Keratinocyte (primary cell): Measurements from ENCODE around the gene VPS26A. TPM values are rescaled to one million over a fixed set of nuclear protein-coding genes. Genes with fewer than 3 reads are reported as not detected.

Source experiments
- DNase-seq: peaks from one replicate; pipeline ENCODE4 v3.0.0-alpha.2; 2011; ENCODE audit warnings: low read depth, missing footprints, low spot score
- FAIRE-seq: peaks from 2 replicates; lab custom pipeline; 2011; peaks lifted over from hg19 to GRCh38; lab: Jason Lieb, UNC
- H2AFZ ChIP-seq: 2 replicates; pipeline ENCODE4 v1.6.0; 2012; ENCODE audit warnings: low read length, control low read depth, inconsistent platforms; ENCODE audit not compliant: control insufficient read depth
- H3K27ac ChIP-seq: 2 replicates; pipeline ENCODE4 v1.5.1; 2011; ENCODE audit warnings: low read length; ENCODE audit not compliant: control insufficient read depth, insufficient read depth
- H3K27me3 ChIP-seq: 3 replicates; pipeline ENCODE4 v1.6.0; 2011; ENCODE audit warnings: low read length; ENCODE audit not compliant: control insufficient read depth, insufficient read depth; ENCODE audit errors: extremely low read depth
- H3K36me3 ChIP-seq, 2 experiments: 2 replicates in 1 of 2; 3 replicates in 1 of 2; pipeline ENCODE4 v1.5.1; 2011; ENCODE audit warnings: low read length in 2 of 2, mild to moderate bottlenecking in 1 of 2; ENCODE audit not compliant: control insufficient read depth in 2 of 2, insufficient read depth in 2 of 2; ENCODE audit errors: extremely low read depth in 1 of 2
- H3K4me1 ChIP-seq: 3 replicates; pipeline ENCODE4 v1.5.1; 2011; ENCODE audit warnings: low read length; ENCODE audit not compliant: control insufficient read depth, insufficient read depth; ENCODE audit errors: extremely low read depth
- H3K4me2 ChIP-seq: 3 replicates; pipeline ENCODE4 v1.6.0; 2011; ENCODE audit warnings: low read depth, low read length; ENCODE audit not compliant: control insufficient read depth, insufficient read depth; ENCODE audit errors: extremely low read depth
- H3K4me3 ChIP-seq, 3 experiments: fragments of 200-600 bp in 1 of 3; sonication (generic) in 1 of 3; 2 replicates in 2 of 3; 3 replicates in 1 of 3; pipeline ENCODE4 v1.5.1; 2011 to 2016; ENCODE audit warnings: low read length in 3 of 3, mild to moderate bottlenecking in 3 of 3, control low read depth in 2 of 3, inconsistent platforms in 1 of 3, low read depth in 1 of 3, mixed read lengths in 1 of 3, mixed run types in 1 of 3, moderate library complexity in 1 of 3; ENCODE audit not compliant: control insufficient read depth in 2 of 3, insufficient read depth in 2 of 3; ENCODE audit errors: extremely low read depth in 1 of 3
- H3K79me2 ChIP-seq: 2 replicates; pipeline ENCODE4 v1.6.0; 2012; ENCODE audit warnings: low read length; ENCODE audit not compliant: control insufficient read depth, insufficient read depth
- H3K9ac ChIP-seq: 3 replicates; pipeline ENCODE4 v1.6.0; 2011; ENCODE audit warnings: low read length; ENCODE audit not compliant: control insufficient read depth, insufficient read depth; ENCODE audit errors: extremely low read depth
- H3K9me1 ChIP-seq: 3 replicates; pipeline ENCODE4 v1.6.0; 2011; ENCODE audit warnings: low read length; ENCODE audit not compliant: control insufficient read depth, insufficient read depth; ENCODE audit errors: extremely low read depth
- H3K9me3 ChIP-seq: 2 replicates; pipeline ENCODE4 v1.5.1; 2012; ENCODE audit warnings: low read depth, low read length; ENCODE audit not compliant: control insufficient read depth
- H4K20me1 ChIP-seq: 3 replicates; pipeline ENCODE4 v1.6.0; 2011; ENCODE audit warnings: low read length; ENCODE audit not compliant: control insufficient read depth, insufficient read depth; ENCODE audit errors: extremely low read depth
- CTCF ChIP-seq, 3 experiments: IDR thresholded peaks in 1 of 3; conservative IDR thresholded peaks in 1 of 3; optimal IDR thresholded peaks in 1 of 3; 2 replicates in 2 of 3; 3 replicates in 1 of 3; pipeline versions ENCODE3 to v1.5.1; 2011; ENCODE audit warnings: low read length in 3 of 3, mild to moderate bottlenecking in 3 of 3, moderate library complexity in 2 of 3, control low read depth in 1 of 3, inconsistent platforms in 1 of 3; ENCODE audit not compliant: insufficient read depth in 2 of 3; ENCODE audit errors: extremely low read depth in 1 of 3
- EZH2 ChIP-seq: IDR thresholded peaks from one replicate; pipeline ENCODE4 v1.6.1; 2012; ENCODE audit warnings: inconsistent platforms, mild to moderate bottlenecking, low read length, moderate library complexity
- dilution Hi-C: fragments of 300-500 bp; cut with MboI; formaldehyde crosslinking; loops from one replicate; pipeline ENCODE4 v1.7.0; 2020; ENCODE audit warnings: low sequenced_read_pairs; ENCODE audit not compliant: extremely low pct_ligation_motif_present
- polyA minus RNA-seq, 3 experiments: library from RNA; depleted of rRNA, polyadenylated mRNA; stranded (reverse); fragments of >200 nt; gene quantifications; 1 replicate in 1 of 3; 2 replicates in 1 of 3; 3 replicates in 1 of 3; pipeline ENCODE4 v1.2.3, GENCODE V29; 2011
- polyA plus RNA-seq, 5 experiments: library from polyadenylated mRNA; depleted of rRNA in 3 of 5; stranded (reverse) in 3 of 5; stranded (forward) in 1 of 5; unstranded in 1 of 5; fragments of >200 nt; gene quantifications; 1 replicate in 1 of 5; 2 replicates in 3 of 5; 3 replicates in 1 of 5; pipeline versions ENCODE4 v1.2.1 to v1.2.3, GENCODE V29; 2011 to 2012; ENCODE audit warnings: missing spikeins in 2 of 5, low read depth in 1 of 5, low replicate concordance in 1 of 5

The VPS26A gene
- 30.7 to 64.3 TPM (median 33.5 TPM) in 3 replicates for polyA plus RNA-seq
- polyA plus RNA-seq (2011; ENCODE audit: low read depth): 593 TPM
- 28.8 and 56.2 TPM in 2 replicates for polyA plus RNA-seq (2011; cell fraction: cytosol; rRNA removed)
- 23.7 and 33.2 TPM in 2 replicates for polyA plus RNA-seq (2011; cell fraction: nucleus; rRNA removed)
- 59.9 and 64.5 TPM in 2 replicates for polyA plus RNA-seq (2012; ENCODE audit: low replicate concordance)
- polyA minus RNA-seq: 2.8 to 24.6 TPM (median 6.6 TPM) in 3 replicates
- polyA minus RNA-seq (2011; cell fraction: cytosol; rRNA and poly(A)+ RNA removed): 15.7 TPM
- polyA minus RNA-seq (2011; cell fraction: nucleus; rRNA and poly(A)+ RNA removed): 8.1 and 17.5 TPM in 2 replicates

- Histone ChIP-seq H3K27ac (peak within 1 kb of the TSS; percentile 92), H3K36me3 (no peaks in the 10 kb centered on the region), H3K79me2 (peaks cover 47% of the 10 kb centered on the region), H3K4me1 (peaks cover 4% of the 10 kb centered on the region), H3K4me2 (peak within 1 kb of the TSS; percentile 90), H3K9me3 (no peaks in the 10 kb centered on the region), H3K9me1 (no peaks in the 10 kb centered on the region), H2AFZ (peak within 1 kb of the TSS; percentile 82), H3K9ac (peak within 1 kb of the TSS; percentile 94), H4K20me1 (no peaks in the 10 kb centered on the region), H3K27me3 (no peaks in the 10 kb centered on the region), H3K4me3 (peak within 1 kb of the TSS; percentile 78 to 98 (median 86))
- dilution Hi-C loops: no loop called here
- TF ChIP-seq CTCF (optimal IDR thresholded peaks at IDR 0.05 in 1 of 3, IDR thresholded peaks at IDR 0.05 in 1 of 3, conservative IDR thresholded peaks at IDR 0.05 in 1 of 3; ENCODE audit: extremely low read depth in 1 of 3, insufficient read depth in 2 of 3, low read length in 3 of 3) (peak in 2 of 3 experiments; percentile 53 to 65), EZH2 (no peak)
- no peak for FAIRE-seq
- peak; percentile 82 for DNase-seq
Measured at GRCh38 chr10:69123747-69124562, at the start of gene VPS26A. TSS of gene VPS26A (plus strand) at chr10:69124178. CDS start at chr10:69124278, 100 bp downstream.

- no peak for FAIRE-seq
- dilution Hi-C loops: no loop called here
- Histone ChIP-seq H4K20me1 (no peaks in the 10 kb centered on the region), H3K9me1 (no peaks in the 10 kb centered on the region), H3K4me2 (no peak overlapping the region), H3K4me1 (no peaks in the 10 kb centered on the region), H3K4me3 (no peak overlapping the region), H3K27ac (no peak overlapping the region), H3K36me3 (no peaks in the 10 kb centered on the region), H3K79me2 (no peaks in the 10 kb centered on the region), H3K27me3 (no peaks in the 10 kb centered on the region), H3K9ac (no peak overlapping the region), H3K9me3 (no peaks in the 10 kb centered on the region), H2AFZ (no peak overlapping the region)
- no peak for TF ChIP-seq EZH2
- no peak for TF ChIP-seq CTCF (optimal IDR thresholded peaks at IDR 0.05 in 1 of 3, IDR thresholded peaks at IDR 0.05 in 1 of 3, conservative IDR thresholded peaks at IDR 0.05 in 1 of 3; ENCODE audit: extremely low read depth in 1 of 3, insufficient read depth in 2 of 3, low read length in 3 of 3)
- DNase-seq: no peak
Measured at GRCh38 chr10:69074532-69074931, 49.4 kb upstream of the VPS26A start.
